BLaER1 (cell line): Measurements from ENCODE around the gene NRIP2.

Experiments used
- H3K27ac ChIP-seq: shearing (Covaris generic); formaldehyde crosslinking; 2 replicates; pipeline ENCODE4 v1.8.1; 2022
- H3K27me3 ChIP-seq: shearing (Covaris generic); formaldehyde crosslinking; 2 replicates; pipeline ENCODE4 v1.8.1; 2022
- H3K36me3 ChIP-seq: shearing (Covaris generic); formaldehyde crosslinking; 2 replicates; pipeline ENCODE4 v1.8.1; 2022
- H3K4me1 ChIP-seq: shearing (Covaris generic); formaldehyde crosslinking; 2 replicates; pipeline ENCODE4 v1.8.1; 2022
- H3K4me2 ChIP-seq: shearing (Covaris generic); formaldehyde crosslinking; 2 replicates; pipeline ENCODE4 v1.8.1; 2022
- H3K4me3 ChIP-seq: shearing (Covaris generic); formaldehyde crosslinking; 2 replicates; pipeline ENCODE4 v1.8.1; 2022
- H3K9ac ChIP-seq: shearing (Covaris generic); formaldehyde crosslinking; 2 replicates; pipeline ENCODE4 v1.8.1; 2022
- H3K9me3 ChIP-seq: shearing (Covaris generic); formaldehyde crosslinking; 2 replicates; pipeline ENCODE4 v1.8.1; 2022
- H4K20me1 ChIP-seq: shearing (Covaris generic); formaldehyde crosslinking; 2 replicates; pipeline ENCODE4 v1.8.1; 2022
- Cebpa-rat ChIP-seq: shearing (Covaris generic); IDR thresholded peaks from 2 replicates; pipeline ENCODE4 v1.8.1; 2022

NRIP2 gene

GRCh38 chr12:2862876-2863275 lies 28.0 kb upstream of the NRIP2 start:
- Histone ChIP-seq H3K27ac (no peak overlapping the region), H3K36me3 (peaks cover 99% of the 10 kb centered on the region), H3K4me1 (no peaks in the 10 kb centered on the region), H3K4me3 (no peak overlapping the region), H4K20me1 (no peaks in the 10 kb centered on the region; the same call in 1 of the 2 replicates), H3K4me2 (no peak overlapping the region), H3K9me3 (no peaks in the 10 kb centered on the region), H3K27me3 (no peaks in the 10 kb centered on the region), H3K9ac (no peak overlapping the region)
- no peak for TF ChIP-seq Cebpa-rat

- H3K27ac ChIP-seq: no peak overlapping the region
- peaks cover 16% of the 10 kb centered on the region for H3K4me1 ChIP-seq
- H3K36me3 ChIP-seq: peaks cover 87% of the 10 kb centered on the region
- TF ChIP-seq Cebpa-rat: no peak
- H4K20me1 ChIP-seq: peaks cover 11% of the 10 kb centered on the region
- H3K4me3 ChIP-seq: no peak overlapping the region
- H3K4me2 ChIP-seq: no peak overlapping the region
- no peak overlapping the region for H3K9ac ChIP-seq
- no peaks in the 10 kb centered on the region for H3K27me3 ChIP-seq
- H3K9me3 ChIP-seq: no peaks in the 10 kb centered on the region
Measured at GRCh38 chr12:2860170-2860569, 25.3 kb upstream of the NRIP2 start.

GRCh38 chr12:2858944-2859421 lies 24.1 kb upstream of the NRIP2 start:
- H3K27ac ChIP-seq: no peak overlapping the region
- peaks cover 16% of the 10 kb centered on the region for H3K4me1 ChIP-seq
- no peak overlapping the region for H3K4me3 ChIP-seq
- H3K36me3 ChIP-seq: peaks cover 75% of the 10 kb centered on the region
- no peaks in the 10 kb centered on the region for H3K9me3 ChIP-seq
- H4K20me1 ChIP-seq: peaks cover 11% of the 10 kb centered on the region
- no peak overlapping the region for H3K4me2 ChIP-seq
- H3K9ac ChIP-seq: no peak overlapping the region
- no peaks in the 10 kb centered on the region for H3K27me3 ChIP-seq
- TF ChIP-seq Cebpa-rat: no peak

- Histone ChIP-seq H3K9me3 (no peaks in the 10 kb centered on the region), H3K4me1 (peaks cover 16% of the 10 kb centered on the region), H3K27ac (no peak overlapping the region), H3K27me3 (no peaks in the 10 kb centered on the region), H3K36me3 (peaks cover 69% of the 10 kb centered on the region), H3K4me2 (no peak overlapping the region), H3K4me3 (no peak overlapping the region), H3K9ac (no peak overlapping the region), H4K20me1 (peaks cover 11% of the 10 kb centered on the region)
- TF ChIP-seq Cebpa-rat: no peak
Measured at GRCh38 chr12:2858334-2858733, 23.5 kb upstream of the NRIP2 start.

- H4K20me1 ChIP-seq: peaks cover 11% of the 10 kb centered on the region
- H3K4me3 ChIP-seq: no peak overlapping the region
- no peak for TF ChIP-seq Cebpa-rat
Measured at GRCh38 chr12:2857576-2857975, 22.7 kb upstream of the NRIP2 start.

GRCh38 chr12:2857021-2857431 lies 22.2 kb upstream of the NRIP2 start, which contains the start of gene TEX52:
Gene TEX52, minus strand, starts transcription at chr12:2857039. Its CDS starts 13 bp downstream, at chr12:2857026.
- no peaks in the 10 kb centered on the region for H3K9me3 ChIP-seq
- H3K9ac ChIP-seq: no peak within 1 kb of the TSS
- no peaks in the 10 kb centered on the region for H3K27me3 ChIP-seq
- H4K20me1 ChIP-seq: peaks cover 11% of the 10 kb centered on the region
- peak within 1 kb of the TSS; percentile 11 for H3K4me2 ChIP-seq
- peaks cover 27% of the 10 kb centered on the region for H3K4me1 ChIP-seq
- no peak for TF ChIP-seq Cebpa-rat
- H3K36me3 ChIP-seq: peaks cover 56% of the 10 kb centered on the region
- no peak within 1 kb of the TSS for H3K27ac ChIP-seq
- no peak within 1 kb of the TSS for H3K4me3 ChIP-seq

More at GRCh38 chr12:2857576-2857975, 22.7 kb upstream of the NRIP2 start:
- Histone ChIP-seq H3K36me3 (peaks cover 61% of the 10 kb centered on the region), H3K27ac (no peak overlapping the region), H3K27me3 (no peaks in the 10 kb centered on the region), H3K9ac (no peak overlapping the region), H3K9me3 (no peaks in the 10 kb centered on the region), H3K4me1 (peaks cover 22% of the 10 kb centered on the region), H3K4me2 (no peak overlapping the region)

- H3K27ac ChIP-seq: no peak overlapping the region
- no peak for TF ChIP-seq Cebpa-rat
- H3K4me1 ChIP-seq: peaks cover 37% of the 10 kb centered on the region
- H3K9me3 ChIP-seq: no peaks in the 10 kb centered on the region
- H3K36me3 ChIP-seq: peaks cover 47% of the 10 kb centered on the region
- H3K4me3 ChIP-seq: no peak overlapping the region
- no peak overlapping the region for H3K9ac ChIP-seq
- peaks cover 11% of the 10 kb centered on the region for H4K20me1 ChIP-seq
- peak overlapping the region; percentile 11 for H3K4me2 ChIP-seq
- H3K27me3 ChIP-seq: no peaks in the 10 kb centered on the region
Measured at GRCh38 chr12:2856051-2856450, 21.2 kb upstream of the NRIP2 start.

- no peak for TF ChIP-seq Cebpa-rat
- H3K4me1 ChIP-seq: peaks cover 38% of the 10 kb centered on the region
- H3K27ac ChIP-seq: no peak overlapping the region
- no peaks in the 10 kb centered on the region for H3K27me3 ChIP-seq
- no peak overlapping the region for H3K4me3 ChIP-seq
- H3K9ac ChIP-seq: no peak overlapping the region
- no peaks in the 10 kb centered on the region for H3K9me3 ChIP-seq
- H4K20me1 ChIP-seq: peaks cover 11% of the 10 kb centered on the region
- peak overlapping the region; percentile 11 for H3K4me2 ChIP-seq
- peaks cover 42% of the 10 kb centered on the region for H3K36me3 ChIP-seq
Measured at GRCh38 chr12:2855546-2855945, 20.7 kb upstream of the NRIP2 start.

GRCh38 chr12:2854669-2855453 lies 20.0 kb upstream of the NRIP2 start:
- Histone ChIP-seq H3K36me3 (peaks cover 35% of the 10 kb centered on the region), H3K4me2 (no peak overlapping the region), H3K9me3 (no peaks in the 10 kb centered on the region), H3K4me1 (peaks cover 38% of the 10 kb centered on the region), H3K9ac (no peak overlapping the region), H4K20me1 (peaks cover 11% of the 10 kb centered on the region), H3K4me3 (no peak overlapping the region), H3K27ac (no peak overlapping the region), H3K27me3 (no peaks in the 10 kb centered on the region)
- no peak for TF ChIP-seq Cebpa-rat

GRCh38 chr12:2853626-2854025 lies 18.8 kb upstream of the NRIP2 start:
- Histone ChIP-seq H3K27me3 (no peaks in the 10 kb centered on the region), H3K4me3 (no peak overlapping the region), H3K27ac (no peak overlapping the region), H3K36me3 (peaks cover 23% of the 10 kb centered on the region), H3K9me3 (no peaks in the 10 kb centered on the region), H4K20me1 (peaks cover 11% of the 10 kb centered on the region), H3K4me2 (no peak overlapping the region), H3K9ac (no peak overlapping the region), H3K4me1 (peaks cover 38% of the 10 kb centered on the region)
- no peak for TF ChIP-seq Cebpa-rat
